Panc1 (cell line): ENCODE data around the gene MYF6.

ENCODE experiments used
- CTCF ChIP-seq: fragments of 450-650 bp; IDR thresholded peaks from 2 replicates; pipeline ENCODE4 v1.5.1; 2017; ENCODE audit warnings: mild to moderate bottlenecking
- POLR2AphosphoS5 ChIP-seq: IDR thresholded peaks from 2 replicates; pipeline ENCODE4 v1.6.1; 2012; ENCODE audit warnings: mild to moderate bottlenecking, low read depth, low read length, moderate library complexity
- REST ChIP-seq, 2 experiments: IDR thresholded peaks; 2 replicates each; pipeline ENCODE4 v1.6.1; 2011 to 2012; ENCODE audit warnings: low read depth in 2 of 2, control low read depth in 1 of 2, low read length in 1 of 2, mild to moderate bottlenecking in 1 of 2, moderate library complexity in 1 of 2; ENCODE audit not compliant: insufficient read depth in 1 of 2
- TCF7L2 ChIP-seq: IDR thresholded peaks from 2 replicates; pipeline ENCODE4 v1.6.1; 2011; ENCODE audit warnings: mild to moderate bottlenecking, low read depth, low read length, inconsistent platforms

GRCh38 chr12:80697270-80697887 is 10.1 kb upstream of the MYF6 start:
- no peak for TF ChIP-seq CTCF
- no peak for TF ChIP-seq REST (IDR thresholded peaks at IDR 0.05; ENCODE audit: insufficient read depth in 1 of 2, low read depth in 2 of 2, low read length in 1 of 2)
- no peak for TF ChIP-seq POLR2AphosphoS5
- TF ChIP-seq TCF7L2, result no peak
